Right atrium auricular region (tissue), 2 donors: ENCODE measurements around the gene TUBB2A. TPM values are rescaled to one million over a fixed set of nuclear protein-coding genes. Genes with fewer than 3 reads are reported as not detected.

Experiments used
- DNase-seq: peaks from one replicate; pipeline ENCODE4 v3.0.0-alpha.2; 2019; ENCODE audit warnings: low spot score
- H3K27ac ChIP-seq, 2 donors: fragments of 200-600 bp; sonication (generic); 1 replicate in 1 of 2; 2 replicates in 1 of 2; pipeline ENCODE4 v1.5.1; 2016 to 2019
- H3K27me3 ChIP-seq, 2 donors: fragments of 200-600 bp; sonication (generic); one replicate each; pipeline versions ENCODE4 v1.5.1 to v1.6.0; 2017 to 2019
- H3K36me3 ChIP-seq: fragments of 200-600 bp; sonication (generic); one replicate; pipeline ENCODE4 v1.5.1; 2016
- H3K4me1 ChIP-seq, 2 donors: fragments of 200-600 bp; sonication (generic); one replicate each; pipeline versions ENCODE4 v1.5.1 to v1.6.0; 2017 to 2019
- H3K4me3 ChIP-seq, 2 donors: fragments of 200-600 bp; sonication (generic); 1 replicate in 1 of 2; 2 replicates in 1 of 2; pipeline ENCODE4 v1.5.1; 2017 to 2019; ENCODE audit warnings: mild to moderate bottlenecking in 1 of 2, moderate library complexity in 1 of 2
- H3K9me3 ChIP-seq, 2 donors: fragments of 200-600 bp; sonication (generic); one replicate each; pipeline ENCODE4 v1.5.1; 2019
- CTCF ChIP-seq, 2 donors: fragments of 200-600 bp; sonication (generic); IDR thresholded peaks; one replicate each; pipeline ENCODE4 v1.5.1; 2019; ENCODE audit warnings: antibody characterized with exemption in 2 of 2
- total RNA-seq, 2 donors: library from RNA; depleted of rRNA; stranded (reverse); fragments of >200 nt; gene quantifications; one replicate each; pipeline ENCODE4 v1.1.0, GENCODE V29; 2016

Gene TUBB2A
- total RNA-seq, 2 donors from 2014 or later = 33.8 to 42.2 TPM

DNA sequence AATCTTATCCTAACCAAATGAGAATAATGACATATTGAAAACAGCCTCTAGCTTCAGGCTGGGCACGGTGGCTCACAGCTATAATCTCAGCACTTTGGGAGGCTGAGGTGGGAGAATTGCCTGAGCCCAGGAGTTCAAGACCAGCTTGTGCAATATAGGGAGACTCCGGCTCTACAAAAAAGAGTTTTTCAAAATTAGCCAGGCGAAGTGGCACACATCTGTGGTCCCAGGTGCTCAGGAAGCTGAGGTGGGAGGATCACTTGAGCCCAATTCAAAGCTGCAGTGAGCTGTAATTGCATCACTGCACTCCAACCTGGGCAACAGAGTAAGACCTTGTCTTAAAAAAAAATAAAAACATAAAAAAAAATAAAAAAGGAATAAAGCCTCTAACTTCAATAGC lies 4.7 kb downstream of the TUBB2A start:
- peaks cover 0 to 3% of the 10 kb centered on the region in 2 donors for H3K9me3 ChIP-seq
- H3K27me3 ChIP-seq = no peaks in the 10 kb centered on the region
- H3K4me1 ChIP-seq = peaks cover 0 to 10% of the 10 kb centered on the region in 2 donors
- H3K27ac ChIP-seq = no peak overlapping the region
- no peak overlapping the region for H3K4me3 ChIP-seq
- DNase-seq = no peak
- TF ChIP-seq CTCF (IDR thresholded peaks at IDR 0.05) = no peak
- H3K36me3 ChIP-seq = peaks cover 12% of the 10 kb centered on the region

DNA sequence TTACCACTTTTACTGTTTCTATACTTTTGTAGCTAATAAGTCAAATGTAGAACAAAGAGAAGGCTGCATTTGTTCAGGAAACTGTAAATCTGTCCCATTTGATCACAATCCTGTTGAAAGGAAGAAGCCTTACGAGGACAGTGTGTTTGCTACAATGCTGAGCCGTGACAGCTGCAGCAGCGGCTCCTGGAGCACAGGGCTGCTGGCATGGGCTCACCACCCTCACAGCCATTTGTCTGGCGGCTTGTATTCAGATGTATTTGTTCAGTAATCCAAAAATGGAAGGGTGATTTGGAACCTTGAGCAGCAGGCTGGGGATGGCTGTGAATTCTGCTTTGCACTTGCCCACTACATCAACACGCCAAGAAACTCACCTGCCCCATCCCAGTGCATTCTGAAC lies 5.7 kb downstream of the TUBB2A start:
- H3K27me3 ChIP-seq = no peaks in the 10 kb centered on the region
- no peak for TF ChIP-seq CTCF (IDR thresholded peaks at IDR 0.05)
- DNase-seq = no peak
- H3K27ac ChIP-seq = no peak overlapping the region
- peaks cover 0 to 9% of the 10 kb centered on the region in 2 donors for H3K4me1 ChIP-seq
- peaks cover 15% of the 10 kb centered on the region for H3K36me3 ChIP-seq
- no peak overlapping the region for H3K4me3 ChIP-seq
- peaks cover 0 to 3% of the 10 kb centered on the region in 2 donors for H3K9me3 ChIP-seq

- no peak overlapping the region for H3K27ac ChIP-seq
- TF ChIP-seq CTCF (IDR thresholded peaks at IDR 0.05) = no peak
- peaks cover 0 to 3% of the 10 kb centered on the region in 2 donors for H3K9me3 ChIP-seq
- no peaks in the 10 kb centered on the region for H3K27me3 ChIP-seq
- H3K36me3 ChIP-seq = peaks cover 8% of the 10 kb centered on the region
- H3K4me1 ChIP-seq = no peaks in the 10 kb centered on the region
- DNase-seq = no peak
- no peak overlapping the region for H3K4me3 ChIP-seq
Measured at GRCh38 chr6:3147914-3148757, 9.2 kb downstream of the TUBB2A start.

DNA sequence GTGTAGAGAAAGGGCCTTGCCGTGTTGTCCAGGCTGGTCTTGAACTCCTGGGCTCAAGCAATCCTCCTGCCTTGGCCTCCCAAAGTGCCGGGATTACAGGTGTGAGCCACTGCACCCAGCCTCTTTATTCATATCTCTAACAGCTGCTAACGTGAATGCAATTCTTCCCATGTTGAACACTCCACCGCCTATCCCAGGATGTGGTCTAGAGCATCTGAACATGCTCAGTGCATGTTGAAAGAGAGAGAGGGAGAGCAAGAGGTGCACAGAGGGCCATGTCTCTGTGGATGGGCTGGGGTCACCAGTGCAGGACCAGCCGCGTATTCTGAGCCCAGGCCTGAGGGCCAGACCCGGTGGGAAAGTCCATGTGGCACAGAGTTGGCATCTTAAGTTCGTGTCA lies 12.8 kb downstream of the TUBB2A start:
- no peak for DNase-seq
- H3K4me3 ChIP-seq = no peak overlapping the region
- peaks cover 0 to 3% of the 10 kb centered on the region in 2 donors for H3K9me3 ChIP-seq
- peaks cover 8% of the 10 kb centered on the region for H3K36me3 ChIP-seq
- no peak for TF ChIP-seq CTCF (IDR thresholded peaks at IDR 0.05)
- peaks cover 0 to 3% of the 10 kb centered on the region in 2 donors for H3K4me1 ChIP-seq
- no peaks in the 10 kb centered on the region for H3K27me3 ChIP-seq
- no peak overlapping the region for H3K27ac ChIP-seq

DNA sequence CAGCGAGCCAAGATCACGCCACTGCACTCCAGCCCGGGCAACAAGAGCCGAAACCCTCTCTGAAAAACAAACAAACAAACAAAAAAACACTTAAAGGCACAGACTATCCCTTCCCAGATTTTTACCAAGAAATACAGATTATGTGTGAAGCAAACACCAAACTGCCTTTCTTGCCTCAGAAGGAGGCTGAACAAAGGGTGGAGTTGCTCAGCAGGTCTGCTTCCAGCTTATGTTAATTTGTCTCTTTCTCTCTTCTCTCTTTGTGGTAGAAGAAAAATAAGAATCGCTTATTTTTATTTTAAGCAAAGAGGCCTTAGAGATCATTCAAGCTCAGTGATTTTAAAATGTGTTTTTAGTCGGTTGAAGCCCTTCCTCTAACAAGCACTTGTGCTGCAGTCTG lies 14.2 kb downstream of the TUBB2A start:
- DNase-seq = no peak
- Histone ChIP-seq H3K27me3 (no peaks in the 10 kb centered on the region), H3K4me3 (no peak overlapping the region), H3K9me3 (peaks cover 0 to 3% of the 10 kb centered on the region in 2 donors), H3K27ac (no peak overlapping the region), H3K36me3 (peaks cover 7% of the 10 kb centered on the region), H3K4me1 (peaks cover 0 to 6% of the 10 kb centered on the region in 2 donors)
- no peak for TF ChIP-seq CTCF (IDR thresholded peaks at IDR 0.05)
